ENCODE data around the gene DGKI.

DGKI gene
- 0 to 4.6 (median 0) reads per million in 3 experiments for total RNA-seq

DNA sequence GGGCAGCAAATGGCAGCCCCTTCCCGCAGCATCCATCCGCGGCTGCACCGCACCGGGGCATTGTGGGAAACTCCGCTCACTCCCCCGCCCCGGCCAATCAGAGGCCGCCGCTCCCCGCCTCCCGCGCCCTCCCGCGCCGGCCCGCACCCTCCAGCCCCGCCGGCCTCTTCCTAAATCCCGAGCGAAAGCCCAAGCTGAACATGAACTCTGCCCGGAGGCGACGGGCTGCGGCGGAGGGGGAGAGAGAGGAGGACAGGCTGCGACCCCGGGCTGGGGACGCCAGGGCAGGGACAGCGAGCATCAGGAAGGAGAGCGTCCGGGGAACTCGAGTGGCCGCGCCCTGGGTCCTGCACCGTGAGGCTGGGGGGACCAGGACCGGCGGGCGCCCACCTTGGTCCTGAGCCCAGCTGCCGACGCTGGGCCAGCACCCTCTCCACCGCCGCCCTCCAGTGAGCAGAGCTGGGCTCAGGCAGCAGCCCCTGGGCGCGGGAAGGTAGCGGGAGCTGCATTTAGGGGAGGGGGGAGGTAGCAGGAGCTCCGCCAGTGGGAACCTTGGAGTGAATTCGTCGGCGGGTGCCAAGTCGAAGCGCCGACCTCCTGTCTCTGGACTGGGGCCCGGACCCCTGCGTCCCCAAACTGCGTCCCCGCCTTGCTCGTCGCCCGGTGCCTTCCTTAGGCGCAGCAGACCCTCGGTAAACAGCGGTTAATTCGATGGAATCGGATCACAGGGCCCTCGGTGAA is at the start of gene DGKI:
DGKI (minus strand) TSS at position 148 of the 741 bp plus-strand sequence.
- DNase-seq = no peak

DNA sequence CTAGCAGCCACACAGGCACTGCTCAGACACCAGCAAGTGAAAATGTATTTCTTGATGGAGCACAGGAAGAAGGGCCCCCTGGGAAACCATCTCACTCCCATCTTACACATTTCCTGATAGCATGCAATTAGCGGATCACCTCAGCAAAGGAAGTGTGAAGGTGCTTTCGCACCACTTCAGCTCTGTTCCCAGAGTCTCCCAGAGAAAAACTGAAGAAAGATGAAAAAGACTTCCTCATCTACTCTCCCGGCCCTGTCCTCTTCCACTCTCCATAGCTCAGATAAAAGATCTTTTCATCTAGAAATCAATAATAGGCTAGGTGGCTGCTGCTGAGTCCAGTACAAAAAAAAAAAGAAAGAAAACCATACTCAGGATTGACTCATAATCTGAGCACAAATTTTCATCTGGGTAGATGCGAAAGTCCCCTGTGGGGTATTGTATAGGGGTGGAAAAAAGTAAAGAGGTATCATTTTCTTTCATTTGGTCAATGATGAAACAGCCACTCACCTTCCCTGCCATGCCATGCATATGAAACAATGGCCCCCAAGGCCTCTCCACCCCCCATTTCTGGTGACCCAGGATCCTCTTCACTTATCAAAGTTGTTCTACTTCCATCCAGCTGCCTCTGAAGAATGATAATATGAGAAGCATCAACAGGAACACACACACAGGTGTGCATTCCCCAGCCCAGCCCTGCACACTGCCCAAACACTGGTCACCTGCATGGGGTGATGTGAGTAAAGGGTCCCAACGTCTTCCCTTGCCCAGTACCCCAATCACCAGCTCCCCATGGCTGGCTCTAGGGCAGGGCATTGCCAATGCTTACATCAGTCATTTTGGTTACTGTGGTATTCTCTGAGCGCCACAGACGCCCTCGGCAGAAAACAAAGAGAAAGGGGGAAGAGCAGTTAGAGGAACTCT is 48.8 kb upstream of the DGKI start:
- no peak for DNase-seq

DNA sequence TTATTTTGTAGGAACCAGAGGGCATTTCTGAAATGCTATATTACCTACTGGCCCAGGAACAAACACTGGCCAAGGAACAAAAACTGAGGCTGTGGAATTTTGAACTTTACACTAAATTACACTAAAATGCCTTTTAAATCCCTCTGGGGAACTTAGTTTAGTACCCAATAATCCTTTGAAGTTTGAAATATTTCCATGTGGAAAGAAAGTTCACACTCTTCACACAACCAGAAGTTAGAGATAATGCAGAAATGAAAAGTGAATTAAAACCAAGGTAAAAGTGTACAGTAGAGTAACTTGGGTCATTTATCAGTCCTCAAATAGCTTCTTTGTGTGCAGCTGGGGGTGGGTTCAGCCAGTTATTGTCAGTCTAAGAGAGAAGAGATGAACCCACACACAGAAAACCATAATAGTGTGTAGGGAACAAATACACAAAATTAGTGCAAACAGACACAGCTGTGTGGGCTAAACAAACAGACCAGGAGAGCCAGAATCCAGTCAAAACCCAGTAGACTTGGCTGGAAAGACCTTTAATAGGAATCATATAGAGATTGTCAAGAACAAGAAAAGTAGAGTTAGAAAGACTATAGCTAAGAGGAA is 46.5 kb upstream of the DGKI start:
- DNase-seq = no peak

DNA sequence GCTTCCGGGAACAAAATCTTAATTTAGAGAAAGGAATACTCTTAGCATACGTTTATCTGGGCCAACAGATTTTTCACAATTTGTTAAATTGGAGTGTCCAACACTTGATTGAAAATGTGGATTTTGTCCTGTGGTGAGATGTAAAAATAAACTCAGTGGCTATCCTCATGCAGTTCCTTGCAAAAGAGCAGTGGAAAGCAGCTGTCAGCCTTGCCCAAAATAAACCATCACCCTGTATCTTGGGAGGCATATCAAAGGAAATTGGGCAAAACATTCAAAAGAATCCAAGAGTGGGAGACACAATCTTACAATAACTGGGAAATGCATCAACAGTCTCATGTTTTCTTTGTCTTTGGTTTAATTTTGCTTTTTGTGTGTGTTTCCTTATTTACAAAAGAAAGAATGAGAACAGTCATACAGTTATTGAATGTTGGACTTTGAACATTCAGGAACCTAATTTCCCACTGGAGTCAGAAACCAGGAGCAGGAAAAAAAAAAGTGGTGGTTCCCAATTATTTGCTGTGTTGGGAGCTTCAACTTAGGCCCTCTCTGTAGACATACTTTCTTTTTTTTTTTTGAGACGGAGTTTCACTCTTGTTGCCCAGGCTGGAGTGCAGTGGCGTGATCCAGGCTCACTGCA is 44.4 kb upstream of the DGKI start:
- no peak for DNase-seq

DNA sequence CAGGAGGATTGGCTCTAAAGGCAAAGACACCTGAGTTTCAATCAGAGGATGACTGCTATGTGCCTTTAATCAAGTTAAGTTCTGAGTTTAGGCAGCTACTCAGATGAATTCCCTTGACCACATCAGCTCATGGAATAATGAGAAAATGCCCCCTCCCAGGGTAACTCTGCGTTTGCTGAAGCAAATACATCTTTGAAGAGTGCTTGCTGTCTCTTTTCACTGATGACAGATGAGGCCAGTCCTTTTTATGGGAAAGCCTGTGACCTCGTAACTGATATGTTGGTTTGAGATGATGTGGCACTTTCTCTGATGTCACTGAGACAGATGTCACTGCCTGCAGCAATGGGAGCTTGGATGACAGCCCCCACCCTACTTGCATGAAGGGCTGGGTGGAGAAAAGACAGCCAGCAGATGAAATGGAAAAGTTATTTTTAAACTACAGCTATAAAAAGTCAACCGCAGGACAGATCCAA is 43.7 kb upstream of the DGKI start:
- DNase-seq = no peak

DNA sequence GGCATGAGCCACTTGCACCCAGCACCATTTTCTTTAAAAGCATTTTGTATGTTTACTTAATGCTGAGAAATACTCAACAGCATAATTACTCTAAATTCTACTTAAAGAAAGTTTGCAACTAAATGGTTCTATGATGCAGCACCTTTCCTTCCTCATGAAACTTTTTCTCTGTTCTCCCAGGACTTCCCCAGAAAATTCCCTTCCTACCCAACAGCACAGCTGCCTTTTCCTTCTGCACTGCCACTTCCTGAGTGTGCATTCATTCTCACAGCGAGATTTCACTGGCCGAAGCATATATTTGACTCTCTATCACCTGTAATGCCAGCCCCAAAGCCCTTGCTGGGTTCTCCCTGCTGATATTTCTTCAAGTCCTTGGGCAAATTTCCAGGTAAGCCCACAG is 41.5 kb upstream of the DGKI start:
- DNase-seq = no peak

DNA sequence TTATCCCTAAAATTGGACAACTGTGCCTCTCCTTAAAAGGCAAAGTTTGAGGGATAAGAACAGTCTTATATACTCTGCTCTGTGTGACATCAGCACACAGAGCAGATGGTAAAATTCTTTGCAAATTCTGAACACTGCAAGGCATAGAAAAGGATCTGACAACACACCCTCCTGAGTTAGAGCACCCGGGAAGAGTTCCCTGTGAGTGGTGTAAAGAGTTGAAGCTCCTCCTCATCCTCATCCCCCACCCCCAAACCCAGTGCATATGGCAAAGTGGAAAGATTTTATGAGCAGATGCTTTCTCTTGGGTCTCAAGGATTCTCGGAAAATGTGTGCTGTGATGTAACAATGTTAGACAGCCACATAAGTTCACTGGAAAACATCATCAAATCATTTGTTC is 40.0 kb upstream of the DGKI start:
- no peak for DNase-seq

DNA sequence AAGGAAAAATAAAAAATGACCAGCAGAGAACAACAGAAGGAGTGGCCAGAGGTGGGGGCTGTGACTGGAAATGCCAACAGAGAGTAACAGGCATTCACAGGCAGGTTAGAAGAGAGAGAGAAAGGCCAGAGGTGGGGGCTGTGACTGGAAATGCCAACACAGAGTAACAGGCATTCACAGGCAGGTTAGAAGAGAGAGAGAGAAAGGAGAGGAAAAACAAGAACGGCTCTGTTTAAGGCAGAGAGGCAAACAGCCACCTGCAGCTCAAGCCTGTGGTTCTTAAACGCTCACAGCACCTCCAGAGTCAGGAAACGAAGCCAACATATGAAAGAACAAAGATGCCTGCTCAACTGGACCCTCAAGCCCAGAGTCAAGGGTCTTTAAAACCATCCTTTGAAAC is 39.5 kb upstream of the DGKI start:
- DNase-seq = no peak

DNA sequence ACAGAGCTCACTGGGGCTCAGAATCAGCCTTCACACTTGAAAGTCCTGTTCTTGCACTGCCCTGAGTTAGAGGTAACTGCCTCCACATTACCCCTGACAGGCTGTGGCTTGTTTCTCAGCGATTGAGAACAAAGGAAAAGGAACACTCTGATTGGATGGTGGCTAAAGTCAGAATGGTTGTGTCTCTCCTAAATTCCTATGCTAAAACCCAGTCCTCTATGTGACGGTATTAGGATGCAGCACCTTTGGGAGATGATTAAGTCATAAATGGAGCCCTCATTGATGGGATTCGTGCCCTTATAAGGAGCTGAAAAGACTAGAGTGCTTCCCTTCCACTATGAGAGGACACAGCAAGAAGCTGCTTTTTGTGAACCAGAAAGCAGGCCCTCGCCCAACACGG is 38.9 kb upstream of the DGKI start:
- DNase-seq = no peak

DNA sequence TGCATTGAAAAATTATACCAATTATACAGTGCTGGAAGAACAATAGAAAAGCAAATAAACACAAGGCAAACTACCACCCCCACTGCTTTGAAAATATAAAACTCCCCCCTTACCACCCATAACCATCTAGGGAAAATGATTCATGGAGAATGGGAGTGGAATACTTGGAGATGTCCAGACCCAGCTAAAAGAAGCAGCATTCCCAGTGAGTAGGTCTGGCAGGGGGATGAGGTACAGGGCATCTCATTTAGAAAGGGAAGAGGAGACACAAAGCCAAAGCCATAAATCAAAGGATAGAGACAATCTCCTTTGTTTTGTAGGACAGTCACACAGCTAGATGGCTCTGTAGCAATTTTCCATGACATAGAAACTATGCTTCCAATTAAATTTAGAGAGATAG is 36.0 kb upstream of the DGKI start:
- no peak for DNase-seq

DNA sequence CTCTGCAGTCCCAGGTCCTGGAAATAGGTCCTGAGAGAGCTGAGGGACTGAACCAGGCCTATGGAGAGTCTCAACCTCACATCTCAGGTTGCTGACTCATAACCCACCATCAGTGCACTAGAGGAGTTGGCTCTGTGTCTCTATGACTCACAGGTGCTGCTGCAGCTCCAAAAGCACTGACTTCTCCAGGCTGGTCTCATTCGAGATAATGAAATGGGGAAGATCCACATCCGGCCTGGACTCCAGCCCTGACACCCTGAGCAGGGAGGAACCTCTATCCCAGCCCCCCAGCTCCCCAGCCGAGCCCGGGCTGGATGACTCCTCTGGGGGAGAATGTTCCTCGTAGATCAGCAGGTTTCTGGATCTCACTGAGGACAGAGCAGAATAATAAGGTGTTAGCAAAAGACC is 35.5 kb upstream of the DGKI start:
- DNase-seq = no peak

DNA sequence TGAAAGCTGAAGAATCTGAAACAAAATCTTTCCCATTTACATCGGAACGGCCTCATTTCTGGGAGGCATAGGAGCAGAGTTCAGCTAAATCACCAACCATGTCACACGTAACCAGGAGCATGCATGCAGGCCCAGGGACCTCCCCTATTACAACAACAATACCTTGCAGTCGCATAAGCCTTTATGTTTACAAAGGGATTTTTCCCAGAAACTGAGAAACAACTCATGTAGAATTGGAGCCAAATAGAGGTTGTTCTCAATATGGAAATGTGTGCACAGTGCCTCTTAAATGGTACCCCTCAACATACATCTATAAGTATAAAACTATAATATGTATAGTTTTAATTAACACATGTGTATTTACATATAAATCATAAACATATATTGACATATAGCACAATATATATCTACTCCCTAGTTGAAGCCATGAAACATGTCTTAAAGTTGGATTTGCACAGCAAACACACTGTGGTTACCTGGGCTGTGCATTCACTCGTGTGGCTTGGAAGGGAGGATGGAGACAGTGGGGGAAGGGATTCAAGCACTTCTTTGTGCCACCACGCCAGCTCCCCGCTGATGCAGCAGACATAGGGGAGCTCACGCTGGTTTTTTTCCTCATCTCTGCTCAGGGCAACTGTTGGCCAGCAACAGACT is 35.0 kb upstream of the DGKI start:
- no peak for DNase-seq

DNA sequence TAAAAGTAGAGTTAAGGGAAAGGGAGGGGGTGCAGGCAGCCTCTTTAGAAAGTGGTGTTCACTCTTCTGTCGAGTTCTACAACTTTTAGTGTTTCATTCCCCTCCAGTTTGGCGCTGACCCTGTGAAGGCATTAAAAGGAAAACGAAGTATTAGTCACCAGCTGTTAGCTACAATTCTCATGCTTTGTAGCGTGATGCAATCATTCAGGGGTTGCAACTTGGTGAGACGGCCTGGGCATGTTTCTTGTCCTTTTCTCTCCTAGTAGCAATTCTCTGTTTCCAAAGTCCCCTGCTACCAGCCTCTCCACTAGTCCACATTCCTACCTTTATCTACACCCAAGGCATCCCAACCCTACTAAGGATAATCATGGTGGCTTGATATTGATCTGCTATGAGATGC is 33.7 kb upstream of the DGKI start:
- DNase-seq = no peak

DNA sequence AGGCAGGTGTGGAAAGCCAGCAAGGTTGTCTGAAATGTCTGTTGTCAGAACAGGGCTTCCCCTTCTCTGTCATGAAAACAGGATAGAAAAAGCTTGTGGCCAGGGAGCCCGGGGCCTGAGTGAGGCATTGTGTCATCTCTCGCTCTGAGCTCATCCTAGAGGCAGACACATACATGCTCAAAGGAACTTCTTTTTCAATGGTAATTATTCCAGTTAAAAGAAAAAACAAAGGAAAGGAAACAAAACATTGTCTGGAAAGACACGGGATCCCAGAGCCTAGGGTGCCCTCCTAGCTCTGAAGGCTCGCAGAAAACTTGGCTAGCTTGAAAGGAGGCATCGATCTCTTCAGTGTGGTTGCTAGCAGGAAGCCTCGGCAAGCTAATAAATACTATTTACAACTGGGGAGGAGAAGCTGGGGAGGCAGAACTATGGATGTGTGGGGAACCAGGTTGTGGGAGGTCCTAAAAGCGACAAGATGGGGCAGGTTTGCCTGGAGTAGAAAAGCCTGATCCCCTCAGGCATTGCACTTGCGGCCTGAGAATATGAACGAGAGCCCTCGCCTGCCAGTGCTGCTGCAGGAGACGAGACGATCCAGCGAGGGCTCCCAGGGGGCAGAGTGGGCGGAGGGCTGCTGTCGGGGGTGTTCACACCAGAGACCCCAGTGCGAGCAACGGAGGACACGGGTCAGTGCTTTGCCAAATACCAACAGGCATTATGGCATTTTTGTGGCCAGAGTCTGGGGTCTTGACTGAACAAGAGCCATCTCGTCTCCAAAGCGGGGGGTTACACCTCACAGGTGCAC is 32.8 kb upstream of the DGKI start:
- no peak for DNase-seq

DNA sequence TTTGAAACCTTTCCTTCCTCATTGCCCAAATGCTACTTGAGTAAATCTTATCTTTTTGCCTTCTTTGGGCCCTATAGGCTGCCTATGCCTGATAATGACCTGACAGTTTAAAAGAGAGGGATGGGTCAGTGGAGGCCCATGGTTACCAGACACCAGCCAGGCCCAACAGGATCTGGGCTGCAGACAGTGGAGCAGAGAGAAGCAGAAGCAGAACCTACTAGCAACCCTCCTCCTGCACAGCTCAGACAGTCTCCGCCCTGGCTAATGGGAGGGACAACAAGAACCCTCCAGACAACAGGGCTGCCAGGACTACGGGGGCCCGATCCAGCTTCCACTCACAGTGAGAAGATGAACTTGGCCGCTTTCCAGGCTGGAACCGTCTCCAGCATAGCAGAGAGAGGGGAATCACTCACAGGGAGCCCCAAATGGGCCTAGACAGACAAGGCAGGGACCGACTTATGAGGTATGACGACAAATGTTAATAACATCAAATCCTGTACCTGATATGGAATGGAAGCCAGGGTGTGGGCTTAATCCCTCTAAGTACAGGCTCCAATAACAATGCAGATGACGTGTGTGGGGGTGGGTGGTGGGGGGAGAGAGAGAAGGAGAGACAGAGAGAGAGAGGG is 31.7 kb upstream of the DGKI start:
- DNase-seq = no peak

DNA sequence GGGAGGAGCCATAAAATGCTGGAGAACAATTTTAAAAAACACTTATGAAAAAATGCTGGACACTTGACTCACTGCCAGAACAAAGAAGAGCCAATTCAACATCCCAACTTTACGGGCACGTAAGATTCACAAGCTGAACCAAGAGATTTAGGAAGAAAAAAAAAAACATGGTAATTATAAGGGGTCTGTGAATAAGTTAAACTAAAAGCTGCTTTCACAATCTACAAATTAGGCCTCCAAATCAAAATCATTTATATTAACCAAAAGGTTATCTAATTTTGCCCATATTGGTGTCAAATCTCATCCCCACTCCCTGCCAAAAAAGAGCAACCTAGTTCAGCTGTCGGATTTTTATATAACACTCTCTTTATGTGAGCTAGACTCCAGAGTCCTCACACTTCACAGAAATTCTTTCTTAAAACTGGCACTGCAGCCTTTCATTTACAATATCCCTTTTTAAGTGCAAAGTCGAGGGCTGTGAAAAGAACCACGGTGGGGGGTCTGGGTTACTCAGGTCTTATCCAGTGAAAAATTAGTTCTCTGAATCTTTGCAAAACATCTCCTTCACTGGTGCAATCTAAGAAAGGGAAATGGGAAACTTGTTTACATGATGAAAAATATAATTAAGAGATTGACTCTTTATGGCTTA is 30.4 kb upstream of the DGKI start:
- no peak for DNase-seq

DNA sequence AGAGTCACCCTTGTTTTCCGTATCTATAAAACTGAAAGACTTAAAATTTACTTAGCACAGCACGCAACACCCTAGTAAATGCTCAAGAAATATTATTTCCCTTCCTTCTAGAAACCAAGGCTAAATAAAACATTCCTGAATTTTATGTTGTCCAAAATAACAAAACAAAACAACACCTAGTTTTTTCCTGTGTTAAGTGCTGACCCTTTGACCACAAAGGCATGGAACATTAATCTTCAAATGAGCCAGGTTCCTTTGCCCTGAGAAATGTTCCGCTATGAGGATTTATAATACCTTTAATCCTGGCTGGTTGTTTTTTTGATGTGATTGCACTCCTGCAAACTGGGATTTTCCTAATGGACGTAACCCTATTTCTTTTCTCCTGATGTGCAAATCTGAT is 29.0 kb upstream of the DGKI start:
- no peak for DNase-seq

DNA sequence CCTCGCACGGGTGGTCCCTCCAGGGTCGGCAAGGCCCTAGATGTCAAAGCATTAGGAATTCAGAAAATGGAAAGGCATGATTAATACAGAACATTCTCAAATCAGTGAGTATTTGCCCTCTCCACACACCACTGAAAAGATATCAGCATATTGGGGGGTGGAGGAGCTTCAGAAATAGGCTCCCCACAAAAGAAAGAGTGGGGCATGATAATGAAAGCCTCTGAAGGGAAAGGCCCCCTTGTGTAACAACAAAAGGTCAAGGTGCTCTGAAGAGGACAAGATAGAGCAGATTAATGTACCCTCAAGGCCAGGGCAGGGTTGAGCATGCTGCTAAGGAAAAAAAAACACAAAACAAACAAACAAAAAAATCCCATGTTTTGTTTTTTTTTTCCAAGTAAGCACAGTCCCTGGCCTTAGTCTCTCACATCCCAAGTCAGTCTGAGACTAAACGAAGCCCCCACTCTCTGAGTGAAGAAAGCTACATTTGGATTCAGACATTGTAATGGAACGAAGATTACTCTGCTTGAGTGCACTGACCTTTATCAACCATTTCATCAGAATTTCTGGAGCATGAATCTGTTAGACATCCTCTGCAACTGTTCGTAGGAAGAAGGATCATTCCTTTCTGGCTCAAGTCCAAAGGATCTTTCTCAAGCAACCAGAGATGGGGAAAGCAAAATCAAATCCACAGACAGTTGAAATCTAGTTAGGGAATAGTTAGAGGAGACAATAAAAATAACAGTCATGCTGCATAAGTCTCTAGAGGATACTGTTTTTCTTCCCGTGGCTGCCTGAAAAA is 27.4 kb upstream of the DGKI start:
- DNase-seq = no peak

DNA sequence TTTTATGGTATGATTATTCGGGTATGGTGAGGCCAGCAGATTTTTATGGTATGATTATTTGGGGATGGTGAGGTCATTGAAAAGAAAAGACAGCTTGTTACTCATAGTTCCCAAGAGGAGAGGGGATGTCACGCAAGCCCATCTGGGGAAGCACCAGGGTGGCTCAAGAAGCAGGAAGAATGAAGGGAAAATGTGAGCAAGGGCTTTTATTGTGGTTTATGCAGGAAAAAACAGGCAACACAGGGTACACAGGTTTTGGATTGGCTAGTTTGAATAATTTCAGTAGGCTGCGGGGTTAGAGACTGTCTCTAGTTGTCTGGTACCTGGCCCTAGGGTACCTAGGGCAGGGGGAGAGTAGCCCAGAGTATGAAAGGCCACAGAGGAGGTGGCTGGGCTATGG is 26.8 kb upstream of the DGKI start:
- DNase-seq = no peak

Data from central memory CD4-positive, alpha-beta T cell (primary cell).